Measurements from ENCODE around the gene GIPR.

- TF ChIP-seq POLR2A (IDR thresholded peaks at IDR 0.05) (no peak), CTCF (IDR thresholded peaks at IDR 0.05) (no peak)
Measured at GRCh38 chr19:45729800-45730290, 61.8 kb downstream of the GIPR start.

All from heart left ventricle (tissue), 13 donors.